Measurements from ENCODE around the gene TSPAN18.

GRCh38 chr11:44840085-44840478, 113.3 kb downstream of the TSPAN18 start:
- TF ChIP-seq POLR2A (IDR thresholded peaks at IDR 0.05) (no peak), CTCF (IDR thresholded peaks at IDR 0.05) (no peak), POLR2AphosphoS5 (IDR thresholded peaks at IDR 0.05) (no peak), EP300 (IDR thresholded peaks at IDR 0.05) (no peak)

Measured in gastroesophageal sphincter (tissue), 3 donors.